Fibroblast of mammary gland (primary cell): ENCODE measurements around the gene FGF12.

Experiments used
- DNase-seq: peaks from one replicate; pipeline ENCODE4 v3.0.0-alpha.2; 2010; ENCODE audit warnings: low read depth
- H3K4me3 ChIP-seq: 2 replicates; pipeline ENCODE4 v1.5.1; 2011; ENCODE audit warnings: low read depth, mild to moderate bottlenecking, low read length, moderate library complexity; ENCODE audit not compliant: control insufficient read depth
- CTCF ChIP-seq: conservative IDR thresholded peaks from 2 replicates; pipeline ENCODE4 v1.5.1; 2011; ENCODE audit warnings: low read depth, low read length, inconsistent platforms; ENCODE audit not compliant: control insufficient read depth, insufficient read depth

FGF12 gene

GRCh38 chr3:192687488-192688152 is 39.7 kb downstream of the FGF12 start:
- DNase-seq = no peak
- no peak overlapping the region for H3K4me3 ChIP-seq
- TF ChIP-seq CTCF = no peak

GRCh38 chr3:192685801-192686200 is 41.5 kb downstream of the FGF12 start:
- no peak for DNase-seq
- no peak for TF ChIP-seq CTCF
- H3K4me3 ChIP-seq = no peak overlapping the region

GRCh38 chr3:192684151-192684550 is 43.2 kb downstream of the FGF12 start:
- no peak overlapping the region for H3K4me3 ChIP-seq
- no peak for DNase-seq
- TF ChIP-seq CTCF = no peak

- no peak for DNase-seq
- no peak overlapping the region for H3K4me3 ChIP-seq
- TF ChIP-seq CTCF = no peak
Measured at GRCh38 chr3:192675958-192676649, 51.2 kb downstream of the FGF12 start.

GRCh38 chr3:192655628-192656027 is 71.7 kb downstream of the FGF12 start:
- TF ChIP-seq CTCF = no peak
- no peak overlapping the region for H3K4me3 ChIP-seq
- no peak for DNase-seq

- TF ChIP-seq CTCF = no peak
- H3K4me3 ChIP-seq = no peak overlapping the region
- DNase-seq = no peak
Measured at GRCh38 chr3:192655040-192655439, 72.3 kb downstream of the FGF12 start.
